ENCODE data around the gene SLC12A1. TPM values are rescaled to one million over a fixed set of nuclear protein-coding genes. Genes with fewer than 3 reads are reported as not detected.

SLC12A1 gene
- not detected in 2 replicates for total RNA-seq

DNA sequence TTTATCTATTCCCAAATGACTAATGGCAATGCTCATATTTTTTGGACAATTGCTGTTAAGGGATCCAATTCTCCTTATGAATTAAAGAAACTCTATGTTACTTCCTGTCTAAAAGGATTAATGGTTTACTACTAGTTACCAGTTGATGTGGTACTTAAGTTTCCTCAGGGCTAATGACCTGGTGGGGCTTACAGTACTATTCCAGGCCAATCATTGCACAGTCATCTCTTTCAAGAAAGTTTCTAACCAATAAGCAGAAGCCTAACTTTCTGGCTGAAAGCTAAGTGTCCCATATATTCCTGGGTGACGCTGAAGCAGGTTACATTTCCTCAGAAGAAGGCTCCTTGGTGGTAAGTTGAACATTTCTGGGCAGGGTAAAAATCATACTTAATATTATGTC is at the start of gene SLC12A1:
SLC12A1 (plus strand) TSS at position 322 of the 400 bp plus-strand sequence. CDS start 1,418 bp downstream, outside the sequence.

DNA sequence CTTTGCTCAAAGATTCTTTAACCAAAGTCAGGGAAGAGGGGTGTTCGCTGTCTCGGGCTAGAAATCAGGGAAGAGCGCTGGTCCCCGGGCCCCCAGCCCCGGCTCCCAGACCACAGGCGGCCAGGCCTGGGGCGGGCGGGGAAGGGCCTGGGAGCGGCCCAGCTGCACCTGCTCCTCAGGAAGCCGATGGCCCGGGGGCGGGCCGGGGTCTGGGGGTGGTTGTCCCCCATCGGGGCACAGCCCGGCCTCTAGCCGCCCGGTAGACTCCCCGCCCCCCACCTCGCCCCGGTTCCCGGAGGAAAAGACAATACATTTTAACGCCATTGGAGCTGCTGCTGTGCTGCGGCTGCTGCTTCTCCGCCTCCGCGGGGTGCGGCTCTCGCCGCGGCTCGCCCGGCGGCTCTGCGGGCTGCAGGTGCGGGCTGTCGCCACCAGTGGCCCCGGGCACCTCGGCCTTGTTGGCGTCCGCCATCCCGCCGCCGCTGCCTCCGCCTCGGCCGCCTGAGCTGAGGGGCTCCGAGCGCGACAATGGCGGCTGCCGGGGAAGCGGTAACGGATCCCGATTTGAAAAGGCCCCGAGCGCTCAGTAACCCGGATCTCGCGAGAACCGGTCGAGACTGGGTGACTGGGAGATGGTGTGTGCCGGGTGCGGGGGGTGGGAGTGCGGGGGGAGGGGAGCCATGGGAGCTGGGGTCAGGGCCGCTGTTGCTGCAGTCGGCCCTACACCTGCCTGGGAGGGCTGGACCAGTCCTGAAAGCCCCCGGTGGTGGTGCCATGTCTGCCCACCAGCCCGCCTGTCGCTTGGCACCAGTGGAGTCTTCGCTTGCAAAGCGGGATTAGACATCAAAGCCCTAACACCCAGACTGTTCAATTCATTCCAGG is 28.1 kb upstream of the SLC12A1 start, which contains the start of gene MYEF2:
MYEF2 (minus strand) TSS at position 530 of the 882 bp plus-strand sequence; CDS start at position 472, 58 bp downstream.

DNA sequence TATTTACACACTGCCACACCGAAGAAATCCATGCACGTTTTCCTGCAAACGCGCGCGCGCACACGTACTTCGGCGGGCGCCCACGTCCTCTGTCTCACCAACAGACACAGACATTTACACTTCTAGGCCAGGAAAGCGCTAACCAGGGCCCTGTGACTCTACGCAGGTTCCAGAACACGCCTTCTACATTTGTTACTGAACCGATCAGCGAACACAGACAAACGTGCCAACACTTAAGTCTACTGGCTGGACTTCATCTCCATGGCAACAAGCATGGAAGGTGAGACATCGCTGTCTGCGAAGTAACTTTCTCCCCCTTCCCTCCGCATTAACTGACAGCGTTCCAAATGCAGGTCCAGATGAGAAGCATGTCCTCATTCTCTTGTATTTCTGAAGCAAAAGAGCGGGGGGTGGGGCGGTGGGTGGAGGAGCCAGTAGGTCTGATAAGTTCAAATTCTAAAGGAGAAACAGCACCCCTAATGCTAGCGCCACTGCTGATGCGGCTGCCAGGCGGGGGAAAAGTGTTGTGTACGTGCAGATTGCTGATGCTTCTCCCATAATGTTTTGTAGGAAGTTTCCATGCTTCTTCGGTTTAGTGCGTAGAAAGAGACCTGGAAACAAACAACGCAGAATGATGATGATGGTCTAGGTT is 14.4 kb upstream of the SLC12A1 start, which contains the start of gene CTXN2:
CTXN2 (plus strand) TSS at position 92 of the 652 bp plus-strand sequence. CDS start 9,636 bp downstream, outside the sequence.

DNA sequence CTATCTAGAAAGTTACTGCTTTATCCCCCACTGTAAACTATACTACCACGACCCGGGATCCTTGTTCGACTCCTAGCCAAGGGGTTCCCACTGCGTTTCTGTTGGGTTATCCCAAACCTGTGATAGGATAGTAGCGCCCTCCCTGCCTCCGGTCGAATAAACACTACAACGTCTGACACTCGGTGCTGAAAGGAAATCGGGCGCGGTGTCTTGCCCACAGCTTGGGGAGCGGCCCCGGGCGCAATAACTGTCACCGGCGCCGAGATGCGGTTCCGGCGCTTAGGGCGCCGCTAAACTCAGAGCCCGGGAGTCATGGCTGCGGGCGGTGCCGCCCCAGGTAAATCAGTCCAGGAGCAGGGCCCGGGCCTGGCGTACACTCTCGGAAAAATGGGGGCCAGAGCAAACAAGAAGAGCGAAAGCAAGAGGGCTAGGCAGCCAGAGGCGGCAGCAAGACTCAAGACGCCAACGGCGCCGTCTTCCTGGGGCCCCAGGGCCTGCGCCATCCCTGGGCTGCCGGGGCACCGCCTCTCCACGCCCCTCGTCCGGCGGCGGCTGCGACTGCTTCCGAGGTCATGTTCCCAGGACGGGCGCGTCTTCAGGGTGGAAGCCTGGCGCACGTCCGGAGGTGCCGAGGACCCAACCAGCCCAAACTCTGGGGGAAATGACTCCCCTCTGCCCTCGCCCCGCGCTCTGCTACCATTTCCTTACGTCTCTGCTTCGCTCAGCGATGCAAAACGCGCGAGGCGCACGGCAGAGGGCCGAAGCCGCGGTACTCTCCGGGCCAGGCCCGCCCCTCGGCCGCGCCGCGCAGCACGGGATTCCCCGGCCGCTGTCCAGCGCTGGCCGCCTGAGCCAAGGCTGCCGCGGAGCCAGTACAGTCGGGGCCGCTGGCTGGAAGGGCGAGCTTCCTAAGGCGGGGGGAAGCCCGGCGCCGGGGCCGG is 125.0 kb downstream of the SLC12A1 start, which contains the start of gene DUT:
DUT (plus strand) TSS at position 575 of the 941 bp plus-strand sequence; CDS start at position 662, 87 bp downstream.

Other genes starting within 250 kb of the SLC12A1 start
- gene SLC24A5, start 85.3 kb upstream of the SLC12A1 start, total RNA-seq, result not detected in 2 replicates
- gene MYEF2, start 28.0 kb upstream of the SLC12A1 start, total RNA-seq, result 6.3 and 8.5 TPM in 2 replicates
- gene CTXN2, start 14.6 kb upstream of the SLC12A1 start, total RNA-seq, result not detected in 2 replicates
- 36.3 and 46.0 TPM in 2 replicates for gene DUT, start 125.1 kb downstream of the SLC12A1 start, total RNA-seq